Neural cell (in vitro differentiated cells): ENCODE data around the gene ERCC4. TPM values are rescaled to one million over a fixed set of nuclear protein-coding genes. Genes with fewer than 3 reads are reported as not detected.

Experiments used
- H2AFZ ChIP-seq: fragments of 200-600, 300-800 bp; sonication (generic), shearing (Covaris generic); 2 replicates; pipeline ENCODE4 v1.6.0; 2014; ENCODE audit warnings: low read depth, mild to moderate bottlenecking, antibody characterized with exemption, low read length, moderate library complexity
- H3F3A ChIP-seq: fragments of 200-600 bp; shearing (Covaris generic); 2 replicates; pipeline ENCODE4 v1.6.1; 2016; ENCODE audit warnings: mild to moderate bottlenecking, moderate library complexity, mixed read lengths, antibody characterized with exemption, low read length; ENCODE audit not compliant: insufficient read depth, poor library complexity, severe bottlenecking
- H3K27ac ChIP-seq: fragments of 200-600, 300-800 bp; sonication (generic), shearing (Covaris generic); 2 replicates; pipeline ENCODE4 v1.5.1; 2014; ENCODE audit warnings: mild to moderate bottlenecking, low read length, moderate library complexity
- H3K27me3 ChIP-seq: fragments of 300-800, 200-600 bp; sonication (generic), shearing (Covaris generic); 2 replicates; pipeline ENCODE4 v1.6.0; 2014; ENCODE audit warnings: mild to moderate bottlenecking, low read depth, low read length, moderate library complexity; ENCODE audit not compliant: insufficient read depth
- H3K36me3 ChIP-seq: fragments of 300-800, 200-600 bp; sonication (generic), shearing (Covaris generic); 2 replicates; pipeline ENCODE4 v1.5.1; 2014; ENCODE audit warnings: mild to moderate bottlenecking, antibody characterized with exemption, low read length, moderate library complexity; ENCODE audit not compliant: insufficient read depth
- H3K4me2 ChIP-seq: fragments of 300-800, 200-600 bp; sonication (generic), shearing (Covaris generic); 2 replicates; pipeline ENCODE4 v1.6.0; 2014; ENCODE audit warnings: mild to moderate bottlenecking, low read length
- H3K4me3 ChIP-seq: fragments of 300-800, 200-600 bp; sonication (generic), shearing (Covaris generic); 2 replicates; pipeline ENCODE4 v1.5.1; 2014; ENCODE audit warnings: mild to moderate bottlenecking, low read length, moderate library complexity
- H3K79me2 ChIP-seq: fragments of 200-600 bp; shearing (Covaris generic); replicated peaks from 2 replicates; pipeline ENCODE4 v1.6.0; 2014; ENCODE audit warnings: mild to moderate bottlenecking, low read length, moderate library complexity; ENCODE audit not compliant: insufficient read depth
- H3K9ac ChIP-seq: fragments of 300-800, 200-600 bp; sonication (generic), shearing (Covaris generic); 2 replicates; pipeline ENCODE4 v1.6.1; 2016; ENCODE audit warnings: mild to moderate bottlenecking, low read length, mixed read lengths
- H3K9me2 ChIP-seq: fragments of 200-600 bp; shearing (Covaris generic); 2 replicates; pipeline ENCODE4 v1.6.1; 2016; ENCODE audit warnings: mild to moderate bottlenecking, low read length, mixed read lengths; ENCODE audit not compliant: insufficient read depth
- H3K9me3 ChIP-seq: fragments of 200-600, 300-800 bp; sonication (generic), shearing (Covaris generic); 2 replicates; pipeline ENCODE4 v1.6.1; 2016; ENCODE audit warnings: mild to moderate bottlenecking, mixed run types, low read length, moderate library complexity, mixed read lengths
- H4K20me1 ChIP-seq: fragments of 200-600 bp; shearing (Covaris generic); 2 replicates; pipeline ENCODE4 v1.6.1; 2016; ENCODE audit warnings: mild to moderate bottlenecking, mixed run types; ENCODE audit not compliant: insufficient read depth
- CTCF ChIP-seq: fragments of 450-650 bp; IDR thresholded peaks from 2 replicates; pipeline ENCODE4 v1.5.1; 2014; ENCODE audit warnings: antibody characterized with exemption, mild to moderate bottlenecking, moderate library complexity; ENCODE audit not compliant: poor library complexity, severe bottlenecking
- EP300 ChIP-seq: fragments of 450-650 bp; conservative IDR thresholded peaks from 2 replicates; pipeline ENCODE4 v1.6.1; 2014; ENCODE audit warnings: antibody characterized with exemption, mild to moderate bottlenecking, moderate library complexity; ENCODE audit not compliant: poor library complexity, severe bottlenecking
- EZH2 ChIP-seq: fragments of 200-600, 300-800 bp; shearing (Covaris generic), sonication (generic); IDR thresholded peaks from 2 replicates; pipeline ENCODE4 v1.6.1; 2014; ENCODE audit warnings: antibody characterized with exemption, low read length, borderline replicate concordance, mild to moderate bottlenecking; ENCODE audit not compliant: insufficient read depth, poor library complexity, severe bottlenecking
- MXI1 ChIP-seq: fragments of 450-650 bp; conservative IDR thresholded peaks from 2 replicates; pipeline ENCODE4 v1.6.1; 2014; ENCODE audit warnings: antibody characterized with exemption, mild to moderate bottlenecking; ENCODE audit not compliant: poor library complexity, severe bottlenecking
- POLR2AphosphoS5 ChIP-seq: IDR thresholded peaks from 2 replicates; pipeline ENCODE4 v1.6.1; 2012
- RAD21 ChIP-seq: fragments of 450-650 bp; conservative IDR thresholded peaks from 2 replicates; pipeline ENCODE4 v1.6.1; 2014; ENCODE audit warnings: antibody characterized with exemption, mild to moderate bottlenecking, moderate library complexity
- REST ChIP-seq: IDR thresholded peaks from 2 replicates; pipeline ENCODE4 v1.6.1; 2012; ENCODE audit warnings: borderline replicate concordance
- SMC3 ChIP-seq: fragments of 450-650 bp; conservative IDR thresholded peaks from 2 replicates; pipeline ENCODE4 v1.6.1; 2014; ENCODE audit warnings: antibody characterized with exemption, mild to moderate bottlenecking, moderate library complexity; ENCODE audit not compliant: poor library complexity
- TAF1 ChIP-seq: IDR thresholded peaks from 2 replicates; pipeline ENCODE4 v1.6.1; 2012; ENCODE audit warnings: low read depth
- polyA plus RNA-seq: library from polyadenylated mRNA; depleted of rRNA; stranded (reverse); fragments of >200 nt; gene quantifications from 2 replicates; pipeline ENCODE4 v1.2.3, GENCODE V29; 2014

The ERCC4 gene
- polyA plus RNA-seq, 1 donor from 2014 or later: 5.8 TPM

- H3K9ac ChIP-seq: no peak overlapping the region
- no peak overlapping the region for H3K4me2 ChIP-seq
Measured at GRCh38 chr16:13906168-13907089, 13.5 kb upstream of the ERCC4 start.

More at GRCh38 chr16:13906168-13907089, 13.5 kb upstream of the ERCC4 start:
- no peaks in the 10 kb centered on the region for H3K9me3 ChIP-seq
- no peaks in the 10 kb centered on the region for H3K36me3 ChIP-seq
- no peaks in the 10 kb centered on the region for H4K20me1 ChIP-seq
- H3F3A ChIP-seq: no peaks in the 10 kb centered on the region
- no peak overlapping the region for H2AFZ ChIP-seq
- no peaks in the 10 kb centered on the region for H3K9me2 ChIP-seq
- no peak overlapping the region for H3K27ac ChIP-seq
- no peaks in the 10 kb centered on the region for H3K27me3 ChIP-seq
- H3K79me2 ChIP-seq: no peaks in the 10 kb centered on the region
- no peak overlapping the region for H3K4me3 ChIP-seq
- no peak for TF ChIP-seq CTCF
- TF ChIP-seq EZH2: no peak
- TF ChIP-seq TAF1: no peak
- no peak for TF ChIP-seq MXI1
- TF ChIP-seq REST: no peak
- TF ChIP-seq POLR2AphosphoS5: no peak
- no peak for TF ChIP-seq EP300
- no peak for TF ChIP-seq SMC3
- no peak for TF ChIP-seq RAD21
